Transverse colon (tissue), 4 donors: ENCODE measurements around the gene TBC1D9.

Source experiments
- CTCF ChIP-seq, 5 experiments: fragments of 200-600 bp in 3 of 5; fragments of 450-650 bp in 2 of 5; sonication (generic) in 3 of 5; IDR thresholded peaks; 1 replicate in 2 of 5; 2 replicates in 3 of 5; pipeline ENCODE4 v1.5.1; 2016 to 2017; ENCODE audit warnings: antibody characterized with exemption in 5 of 5, inconsistent platforms in 3 of 5, mild to moderate bottlenecking in 2 of 5, moderate library complexity in 1 of 5
- EP300 ChIP-seq: sonication (generic); formaldehyde crosslinking; IDR thresholded peaks from one replicate; pipeline ENCODE4 v1.6.1; 2017; ENCODE audit warnings: antibody characterized with exemption, low read depth
- POLR2A ChIP-seq: fragments of 450-650 bp; IDR thresholded peaks from one replicate; pipeline ENCODE4 v1.6.1; 2016; ENCODE audit warnings: antibody characterized with exemption, mild to moderate bottlenecking, moderate library complexity
- POLR2AphosphoS5 ChIP-seq, 3 donors: sonication (generic); formaldehyde crosslinking; IDR thresholded peaks; one replicate each; pipeline ENCODE4 v1.6.1; 2016; ENCODE audit warnings: antibody characterized with exemption in 3 of 3

GRCh38 chr4:140600408-140600807 is 155.8 kb downstream of the TBC1D9 start:
- TF ChIP-seq CTCF (IDR thresholded peaks at IDR 0.05) (no peak), EP300 (no peak), POLR2AphosphoS5 (IDR thresholded peaks at IDR 0.05) (no peak), POLR2A (no peak)
